Measurements from ENCODE around the gene TMEM106C.

Gene TMEM106C

DNA sequence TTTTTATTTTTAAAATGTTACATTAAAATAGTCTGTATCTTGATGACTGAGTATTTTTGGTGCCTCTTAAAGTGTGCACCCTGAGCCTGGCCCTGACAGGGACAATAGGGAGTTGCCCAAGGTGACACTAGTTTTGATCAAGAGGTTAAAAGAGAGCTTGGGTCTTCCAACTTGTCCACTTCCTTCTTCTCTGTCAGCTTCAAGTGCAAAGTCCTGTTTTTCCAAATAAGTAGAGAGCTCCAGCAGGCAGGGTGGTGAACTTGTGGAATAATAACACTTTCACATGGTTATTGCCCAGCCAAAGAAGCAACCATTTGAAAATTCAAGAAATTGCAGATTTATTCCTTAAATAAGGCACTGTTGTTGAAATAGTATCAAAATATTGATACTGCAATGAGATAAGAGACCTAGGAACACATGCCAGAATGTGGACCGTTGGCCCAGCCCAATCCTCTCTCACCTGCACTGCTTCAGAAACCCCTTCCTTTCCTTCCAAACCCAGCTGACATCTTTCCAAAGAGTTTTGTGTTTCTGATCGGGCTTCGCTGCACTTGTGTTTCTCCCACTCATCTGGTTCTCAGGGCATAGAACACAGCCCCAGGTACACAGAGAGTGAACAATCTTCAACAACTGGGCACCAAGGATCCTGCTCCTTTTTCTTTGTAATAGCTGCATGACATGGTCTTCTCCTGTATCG lies 54.7 kb downstream of the TMEM106C start:
- DNase-seq = no peak
